HFF-Myc (cell line): ENCODE results near the gene CCDC47.

Experiments
- DNase-seq: peaks from one replicate; pipeline ENCODE4 v3.0.0-alpha.2; 2011; ENCODE audit warnings: low read depth; ENCODE audit errors: extremely low read depth
- H3K4me3 ChIP-seq: replicated peaks from 2 replicates; pipeline ENCODE4 v1.5.1; 2011; ENCODE audit warnings: low read depth, mild to moderate bottlenecking, control low read depth, low read length
- TF ChIP-seq, protein P1 (sequence below): IDR thresholded peaks from 2 replicates; pipeline ENCODE4 v1.5.1; 2012; ENCODE audit warnings: mild to moderate bottlenecking, low read depth, low read length, control low read depth; ENCODE audit errors: missing control alignments

CCDC47 gene

DNA sequence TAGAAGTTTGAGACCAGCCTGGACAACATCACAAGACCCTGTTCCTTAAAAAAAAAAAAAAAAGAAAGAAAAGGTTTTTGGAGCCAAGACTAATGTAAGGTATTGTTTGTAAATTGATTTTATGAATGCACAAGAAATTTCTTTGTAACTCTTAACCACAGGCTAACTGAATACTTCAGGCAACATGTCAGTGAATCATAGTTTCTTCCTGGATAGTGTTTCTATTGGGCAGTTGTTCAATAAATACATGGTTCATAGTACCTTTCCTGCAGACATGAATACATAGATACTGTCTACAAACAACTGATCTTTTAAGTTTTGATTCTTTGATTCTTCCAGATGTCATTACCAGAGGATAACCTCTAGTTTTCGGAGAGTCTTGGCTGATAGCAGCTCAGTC is 12.2 kb upstream of the CCDC47 start:
- no peak for DNase-seq
- no peak overlapping the region for H3K4me3 ChIP-seq
- TF ChIP-seq, protein P1, sequence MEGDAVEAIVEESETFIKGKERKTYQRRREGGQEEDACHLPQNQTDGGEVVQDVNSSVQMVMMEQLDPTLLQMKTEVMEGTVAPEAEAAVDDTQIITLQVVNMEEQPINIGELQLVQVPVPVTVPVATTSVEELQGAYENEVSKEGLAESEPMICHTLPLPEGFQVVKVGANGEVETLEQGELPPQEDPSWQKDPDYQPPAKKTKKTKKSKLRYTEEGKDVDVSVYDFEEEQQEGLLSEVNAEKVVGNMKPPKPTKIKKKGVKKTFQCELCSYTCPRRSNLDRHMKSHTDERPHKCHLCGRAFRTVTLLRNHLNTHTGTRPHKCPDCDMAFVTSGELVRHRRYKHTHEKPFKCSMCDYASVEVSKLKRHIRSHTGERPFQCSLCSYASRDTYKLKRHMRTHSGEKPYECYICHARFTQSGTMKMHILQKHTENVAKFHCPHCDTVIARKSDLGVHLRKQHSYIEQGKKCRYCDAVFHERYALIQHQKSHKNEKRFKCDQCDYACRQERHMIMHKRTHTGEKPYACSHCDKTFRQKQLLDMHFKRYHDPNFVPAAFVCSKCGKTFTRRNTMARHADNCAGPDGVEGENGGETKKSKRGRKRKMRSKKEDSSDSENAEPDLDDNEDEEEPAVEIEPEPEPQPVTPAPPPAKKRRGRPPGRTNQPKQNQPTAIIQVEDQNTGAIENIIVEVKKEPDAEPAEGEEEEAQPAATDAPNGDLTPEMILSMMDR: no peak

DNA sequence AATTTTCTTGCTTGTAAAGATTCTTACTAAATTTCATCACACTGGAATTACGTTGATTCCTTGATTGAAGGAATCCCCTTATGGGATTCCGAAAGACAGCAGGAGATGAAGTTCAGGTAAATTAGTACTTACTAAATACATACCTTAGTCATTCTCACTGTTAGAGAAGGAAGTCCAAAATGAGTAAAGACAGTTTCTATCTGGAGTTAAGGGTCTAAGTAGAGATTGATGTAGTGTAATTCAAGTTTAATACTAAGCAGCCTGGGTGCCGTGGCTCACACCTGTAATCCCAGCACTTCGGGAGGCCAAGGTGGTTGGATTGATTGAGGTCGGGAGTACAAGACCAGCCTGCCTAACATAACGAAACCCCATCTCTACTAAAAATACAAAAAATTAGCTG is 10.1 kb upstream of the CCDC47 start:
- DNase-seq: no peak
- TF ChIP-seq, protein P1: no peak
- no peak overlapping the region for H3K4me3 ChIP-seq

DNA sequence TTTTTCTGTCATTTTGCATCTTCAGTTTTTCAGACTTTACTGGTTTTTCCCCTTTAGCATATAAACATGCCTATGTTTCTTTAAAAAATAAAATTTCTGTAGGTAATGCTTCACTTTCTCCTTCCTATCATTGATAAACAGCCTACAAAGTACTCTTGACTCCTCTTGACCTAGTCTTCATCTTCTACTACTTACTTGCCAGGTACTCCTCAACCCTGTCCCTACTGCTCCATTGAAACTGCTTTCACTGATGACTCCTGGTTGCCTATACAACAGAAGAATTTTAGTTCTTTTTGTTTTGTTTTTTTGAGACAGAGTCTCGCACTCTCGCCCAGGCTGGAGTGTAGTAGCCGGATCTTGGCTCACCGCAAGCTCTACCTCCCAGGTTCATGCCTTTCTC is 7.5 kb upstream of the CCDC47 start:
- H3K4me3 ChIP-seq: no peak overlapping the region
- TF ChIP-seq, protein P1: no peak
- no peak for DNase-seq

DNA sequence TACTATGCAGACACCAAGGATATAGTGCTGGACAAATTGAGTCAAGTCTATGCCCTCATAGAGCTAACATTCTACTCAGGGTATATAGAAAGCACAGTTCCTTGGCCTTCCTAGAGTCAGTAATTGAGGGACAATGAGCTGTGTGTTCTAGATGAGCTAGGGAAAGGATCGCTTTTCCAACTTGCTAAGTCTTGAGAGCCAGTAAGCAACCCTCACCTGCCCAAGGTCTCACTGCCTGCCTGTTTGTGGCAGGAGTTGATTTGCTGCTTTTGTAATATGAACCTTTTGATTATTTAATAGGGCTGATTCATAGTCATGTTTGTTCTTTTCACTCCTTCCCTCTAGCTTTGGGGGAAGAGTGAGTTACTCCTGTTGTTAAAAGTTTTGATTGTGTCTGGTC is 7.1 kb upstream of the CCDC47 start:
- no peak for DNase-seq
- TF ChIP-seq, protein P1: no peak

DNA sequence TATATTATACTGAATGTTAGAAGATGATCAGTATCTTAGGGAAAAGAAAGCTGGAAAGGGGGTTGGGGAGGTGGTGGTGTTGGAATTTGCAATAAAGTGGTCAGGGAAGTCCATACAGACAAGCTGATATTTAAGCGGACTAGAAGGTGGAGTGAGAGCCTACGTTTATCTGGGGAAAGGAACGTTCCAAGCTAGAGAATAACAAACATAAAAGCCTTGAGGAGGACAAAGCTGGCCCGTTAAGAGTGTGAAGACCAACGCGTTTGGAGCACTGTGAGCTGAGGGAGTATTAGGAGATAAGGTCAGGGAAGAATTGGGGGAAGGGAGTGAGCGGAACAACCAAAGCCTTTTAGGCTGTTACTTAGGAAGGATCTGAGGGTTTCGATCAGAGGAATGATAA is 2.0 kb upstream of the CCDC47 start:
- no peak for DNase-seq
- peak overlapping the region; percentile 97 for H3K4me3 ChIP-seq
- TF ChIP-seq, protein P1: no peak

More for the DNA sequence above, 7.1 kb upstream of the CCDC47 start:
- no peak overlapping the region for H3K4me3 ChIP-seq

DNA sequence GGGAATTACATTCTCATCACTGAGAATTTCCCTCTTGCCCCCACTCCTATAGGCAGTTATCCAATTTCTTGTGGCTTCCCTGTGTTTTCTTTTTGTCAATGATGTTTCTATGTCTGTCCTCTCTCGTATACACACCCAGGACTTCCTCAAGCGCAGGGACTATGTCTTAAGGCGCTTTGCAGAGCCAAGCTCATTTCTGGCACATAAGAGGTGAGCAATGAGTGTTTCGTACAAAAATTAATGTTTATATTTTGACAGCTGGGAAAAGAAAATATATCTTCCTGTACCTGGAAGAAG is 1.5 kb upstream of the CCDC47 start:
- no peak for DNase-seq
- peak overlapping the region; percentile 97 for H3K4me3 ChIP-seq
- TF ChIP-seq, protein P1: no peak

DNA sequence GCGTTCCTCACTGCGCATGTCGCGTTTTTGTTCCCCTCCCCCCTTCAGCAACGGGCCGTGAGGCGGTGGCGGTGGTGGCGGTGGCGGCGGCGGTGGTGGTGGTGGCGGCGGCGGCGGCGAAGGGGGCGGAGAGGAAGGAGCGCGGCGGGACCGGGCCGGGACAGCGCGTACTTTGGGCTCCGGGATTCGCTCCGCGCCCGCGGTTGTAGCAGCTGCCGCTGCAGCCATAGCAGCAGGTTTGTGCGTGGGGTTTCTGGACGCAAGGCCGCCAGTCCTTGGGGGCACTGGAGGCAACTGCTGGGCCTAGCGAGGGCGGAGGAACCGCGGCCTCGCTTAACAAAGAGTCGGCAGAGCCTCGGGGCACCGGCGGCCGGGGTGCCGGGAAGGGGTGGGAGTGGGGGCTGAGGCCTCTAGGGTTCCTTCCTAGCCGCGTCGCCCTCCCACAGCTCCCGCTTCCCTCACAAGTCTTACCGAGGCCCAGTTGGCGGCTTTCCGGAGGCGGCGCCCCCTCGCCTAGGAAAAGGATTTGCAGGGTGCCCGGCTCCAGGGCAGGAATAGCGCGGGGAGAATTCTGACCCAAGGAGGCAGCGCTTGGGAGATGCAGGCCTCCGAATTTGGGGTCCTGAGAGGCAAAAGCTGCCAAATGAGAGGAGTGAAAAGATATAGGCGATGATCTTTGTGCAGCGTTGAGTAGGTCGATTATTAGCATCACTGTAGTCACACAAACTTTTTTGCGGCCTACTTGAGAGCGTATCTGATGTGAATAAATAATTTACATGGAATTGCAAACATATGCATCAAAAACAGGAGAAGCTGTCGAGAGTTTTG is 958 bp upstream of the CCDC47 start, which contains the start of gene DDX42:
TSS of gene DDX42 (plus strand) at position 30 of the 828 bp plus-strand sequence. CDS start 12,880 bp downstream, outside the sequence.
- DNase-seq: no peak
- TF ChIP-seq, protein P1: no peak
- peak within 1 kb of the TSS; percentile 97 for H3K4me3 ChIP-seq
